OCI-LY1 (cell line): ENCODE results near the gene SMARCC2.

Experiments used
- H2AFZ ChIP-seq: fragments of 200-600 bp; sonication (generic), shearing (Covaris generic); 2 replicates; pipeline ENCODE4 v1.6.0; 2014; ENCODE audit warnings: antibody characterized with exemption, mild to moderate bottlenecking, low read length
- H3F3A ChIP-seq: fragments of 200-600 bp; sonication (generic), shearing (Covaris generic); 2 replicates; pipeline ENCODE4 v1.6.0; 2014; ENCODE audit warnings: mild to moderate bottlenecking, antibody characterized with exemption, low read length, moderate library complexity; ENCODE audit not compliant: insufficient read depth
- H3K27ac ChIP-seq: fragments of 200-600 bp; sonication (generic); 2 replicates; pipeline ENCODE4 v1.5.1; 2014; ENCODE audit warnings: low read length, mixed run types, mild to moderate bottlenecking, low read depth; ENCODE audit not compliant: poor library complexity, severe bottlenecking
- H3K27me3 ChIP-seq: fragments of 200-600 bp; sonication (generic); 2 replicates; pipeline ENCODE4 v1.6.0; 2014; ENCODE audit warnings: antibody characterized with exemption, mild to moderate bottlenecking, low read length, moderate library complexity; ENCODE audit not compliant: insufficient read depth
- H3K36me3 ChIP-seq: fragments of 200-600 bp; sonication (generic); 2 replicates; pipeline ENCODE4 v1.6.1; 2014; ENCODE audit warnings: mild to moderate bottlenecking, antibody characterized with exemption, low read length, moderate library complexity, mixed read lengths; ENCODE audit not compliant: insufficient read depth
- H3K4me1 ChIP-seq: fragments of 200-600 bp; sonication (generic); 2 replicates; pipeline ENCODE4 v1.5.1; 2014; ENCODE audit warnings: mild to moderate bottlenecking, low read length, moderate library complexity; ENCODE audit not compliant: insufficient read depth, severe bottlenecking
- H3K4me2 ChIP-seq: fragments of 200-600 bp; sonication (generic), shearing (Covaris generic); 2 replicates; pipeline ENCODE4 v1.6.1; 2014; ENCODE audit warnings: low read length
- H3K4me3 ChIP-seq: fragments of 200-600 bp; sonication (generic); 2 replicates; pipeline ENCODE4 v1.5.1; 2014; ENCODE audit warnings: low read length, low read depth, mild to moderate bottlenecking, mixed read lengths; ENCODE audit not compliant: poor library complexity, severe bottlenecking
- H3K79me2 ChIP-seq: fragments of 200-600 bp; shearing (Covaris generic); 2 replicates; pipeline ENCODE4 v1.6.1; 2016; ENCODE audit warnings: mixed run types, low read length, mixed read lengths; ENCODE audit not compliant: insufficient read depth
- H3K9ac ChIP-seq: fragments of 200-600 bp; sonication (generic), shearing (Covaris generic); 2 replicates; pipeline ENCODE4 v1.6.1; 2014; ENCODE audit warnings: mild to moderate bottlenecking, low read length, mixed read lengths
- H3K9me2 ChIP-seq: fragments of 200-600 bp; sonication (generic), shearing (Covaris generic); 2 replicates; pipeline ENCODE4 v1.6.1; 2014; ENCODE audit warnings: low read depth, mild to moderate bottlenecking, low read length, mixed read lengths
- H3K9me3 ChIP-seq: fragments of 200-600 bp; shearing (Covaris generic); 2 replicates; pipeline ENCODE4 v1.6.1; 2014; ENCODE audit warnings: low read length, mixed read lengths
- H4K20me1 ChIP-seq: fragments of 200-600 bp; sonication (generic), shearing (Covaris generic); 2 replicates; pipeline ENCODE4 v1.6.0; 2016; ENCODE audit warnings: mild to moderate bottlenecking, low read length; ENCODE audit not compliant: insufficient read depth
- EZH2 ChIP-seq: fragments of 200-600 bp; sonication (generic), shearing (Covaris generic); IDR thresholded peaks from 2 replicates; pipeline ENCODE4 v1.8.0; 2017; ENCODE audit warnings: borderline replicate concordance, mixed run types, mild to moderate bottlenecking, antibody characterized with exemption, low read length, moderate library complexity, mixed read lengths
- TF ChIP-seq, protein P1 (sequence below): fragments of 200-600 bp; sonication (generic), shearing (Covaris generic); IDR thresholded peaks from 2 replicates; pipeline ENCODE4 v1.5.1; 2017; ENCODE audit warnings: mild to moderate bottlenecking, antibody characterized with exemption, low read length, moderate library complexity, mixed read lengths

Gene SMARCC2

DNA sequence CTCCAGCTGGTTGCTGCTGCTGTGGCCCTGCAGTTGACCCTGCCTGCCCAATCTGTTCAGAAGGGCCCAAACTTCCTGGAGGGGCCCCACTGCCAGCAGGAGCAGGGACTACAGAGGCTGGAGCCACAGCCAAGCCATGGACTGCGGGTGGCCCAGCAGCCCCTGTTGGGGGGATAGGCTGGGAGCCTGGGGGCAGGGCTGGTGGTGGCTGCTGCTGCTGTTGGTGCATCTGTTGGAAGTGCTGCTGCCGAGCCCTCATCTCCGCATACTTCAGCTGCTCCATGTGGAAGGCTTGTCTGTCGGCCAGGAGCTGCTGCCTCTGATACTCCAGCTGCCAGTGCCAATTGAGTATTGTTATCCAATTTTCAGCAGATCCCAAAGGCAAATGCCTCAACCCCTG lies 23.9 kb downstream of the SMARCC2 start:
- no peak overlapping the region for H3K4me2 ChIP-seq
- H3K79me2 ChIP-seq = no peaks in the 10 kb centered on the region
- peaks cover 90% of the 10 kb centered on the region for H3K36me3 ChIP-seq
- H4K20me1 ChIP-seq = no peaks in the 10 kb centered on the region
- H3F3A ChIP-seq = no peaks in the 10 kb centered on the region
- H3K9me3 ChIP-seq = no peaks in the 10 kb centered on the region
- H3K9ac ChIP-seq = no peak overlapping the region
- H3K4me1 ChIP-seq = peaks cover 15% of the 10 kb centered on the region
- H3K4me3 ChIP-seq = no peak overlapping the region
- no peaks in the 10 kb centered on the region for H3K9me2 ChIP-seq
- no peak overlapping the region for H3K27ac ChIP-seq
- TF ChIP-seq, protein P1, sequence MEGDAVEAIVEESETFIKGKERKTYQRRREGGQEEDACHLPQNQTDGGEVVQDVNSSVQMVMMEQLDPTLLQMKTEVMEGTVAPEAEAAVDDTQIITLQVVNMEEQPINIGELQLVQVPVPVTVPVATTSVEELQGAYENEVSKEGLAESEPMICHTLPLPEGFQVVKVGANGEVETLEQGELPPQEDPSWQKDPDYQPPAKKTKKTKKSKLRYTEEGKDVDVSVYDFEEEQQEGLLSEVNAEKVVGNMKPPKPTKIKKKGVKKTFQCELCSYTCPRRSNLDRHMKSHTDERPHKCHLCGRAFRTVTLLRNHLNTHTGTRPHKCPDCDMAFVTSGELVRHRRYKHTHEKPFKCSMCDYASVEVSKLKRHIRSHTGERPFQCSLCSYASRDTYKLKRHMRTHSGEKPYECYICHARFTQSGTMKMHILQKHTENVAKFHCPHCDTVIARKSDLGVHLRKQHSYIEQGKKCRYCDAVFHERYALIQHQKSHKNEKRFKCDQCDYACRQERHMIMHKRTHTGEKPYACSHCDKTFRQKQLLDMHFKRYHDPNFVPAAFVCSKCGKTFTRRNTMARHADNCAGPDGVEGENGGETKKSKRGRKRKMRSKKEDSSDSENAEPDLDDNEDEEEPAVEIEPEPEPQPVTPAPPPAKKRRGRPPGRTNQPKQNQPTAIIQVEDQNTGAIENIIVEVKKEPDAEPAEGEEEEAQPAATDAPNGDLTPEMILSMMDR = no peak
- no peak for TF ChIP-seq EZH2
- no peaks in the 10 kb centered on the region for H3K27me3 ChIP-seq
- no peak overlapping the region for H2AFZ ChIP-seq

GRCh38 chr12:56164345-56164729 lies 24.9 kb downstream of the SMARCC2 start:
- Histone ChIP-seq H3K9me2 (no peaks in the 10 kb centered on the region), H3K4me2 (no peak overlapping the region), H3F3A (no peaks in the 10 kb centered on the region), H4K20me1 (no peaks in the 10 kb centered on the region), H3K79me2 (peaks cover 2% of the 10 kb centered on the region), H3K27ac (no peak overlapping the region), H3K36me3 (peaks cover 90% of the 10 kb centered on the region), H3K9me3 (no peaks in the 10 kb centered on the region), H2AFZ (no peak overlapping the region), H3K27me3 (no peaks in the 10 kb centered on the region), H3K4me3 (no peak overlapping the region), H3K4me1 (peaks cover 25% of the 10 kb centered on the region), H3K9ac (no peak overlapping the region)
- TF ChIP-seq EZH2 = no peak
- TF ChIP-seq, protein P1 = no peak

GRCh38 chr12:56163533-56164344 lies 25.5 kb downstream of the SMARCC2 start:
- Histone ChIP-seq H3K4me1 (peaks cover 30% of the 10 kb centered on the region), H2AFZ (no peak overlapping the region), H3K36me3 (peaks cover 89% of the 10 kb centered on the region), H3K9me2 (no peaks in the 10 kb centered on the region), H3K4me3 (no peak overlapping the region), H4K20me1 (no peaks in the 10 kb centered on the region), H3K27me3 (no peaks in the 10 kb centered on the region), H3K79me2 (peaks cover 8% of the 10 kb centered on the region), H3F3A (no peaks in the 10 kb centered on the region), H3K9me3 (no peaks in the 10 kb centered on the region), H3K9ac (no peak overlapping the region), H3K27ac (no peak overlapping the region), H3K4me2 (no peak overlapping the region)
- TF ChIP-seq EZH2 = no peak
- TF ChIP-seq, protein P1 = no peak
